HCT116 (cell line): ENCODE data around the gene HPD.

Experiments used
- CEBPB ChIP-seq: IDR thresholded peaks from 2 replicates; pipeline ENCODE4 v1.6.1; 2012; ENCODE audit warnings: low read depth
- POLR2A ChIP-seq: IDR thresholded peaks from 2 replicates; pipeline ENCODE4 v1.7.0; 2011; ENCODE audit warnings: borderline replicate concordance; ENCODE audit not compliant: insufficient read depth, insufficient read length; ENCODE audit errors: extremely low read depth
- SP1 ChIP-seq: IDR thresholded peaks from 2 replicates; pipeline ENCODE4 v1.6.1; 2012; ENCODE audit warnings: low read depth
- YY1 ChIP-seq: IDR thresholded peaks from 2 replicates; pipeline ENCODE4 v1.6.1; 2011; ENCODE audit warnings: low read length, low read depth, moderate library complexity, mild to moderate bottlenecking; ENCODE audit not compliant: insufficient replicate concordance; ENCODE audit errors: extremely low read depth
- ZNF274 ChIP-seq: fragments of 200-500 bp; sonication (Bioruptor generic); IDR thresholded peaks from 2 replicates; pipeline ENCODE4 v1.6.1; 2014; ENCODE audit warnings: mild to moderate bottlenecking, low read depth, low read length, inconsistent platforms
- TF ChIP-seq, protein P1 (sequence below), 3 experiments: fragments of 200-600 bp in 1 of 3; sonication (generic) in 1 of 3; IDR thresholded peaks in 2 of 3; conservative IDR thresholded peaks in 1 of 3; 2 replicates each; pipeline ENCODE4 v1.5.1; 2012 to 2017; ENCODE audit warnings: low read depth in 2 of 3, low read length in 2 of 3, antibody characterized with exemption in 1 of 3, borderline replicate concordance in 1 of 3, control low read depth in 1 of 3, mild to moderate bottlenecking in 1 of 3, mixed read lengths in 1 of 3, mixed run types in 1 of 3, moderate library complexity in 1 of 3; ENCODE audit not compliant: insufficient read depth in 1 of 3
- TF ChIP-seq, protein P2 (sequence below): IDR thresholded peaks from 2 replicates; pipeline ENCODE4 v1.6.1; 2012
- TF ChIP-seq, protein P3 (sequence below): IDR thresholded peaks from 2 replicates; pipeline ENCODE4 v1.6.1; 2011; ENCODE audit warnings: mild to moderate bottlenecking, low read length, moderate library complexity; ENCODE audit not compliant: insufficient replicate concordance; ENCODE audit errors: extremely low read depth

DNA sequence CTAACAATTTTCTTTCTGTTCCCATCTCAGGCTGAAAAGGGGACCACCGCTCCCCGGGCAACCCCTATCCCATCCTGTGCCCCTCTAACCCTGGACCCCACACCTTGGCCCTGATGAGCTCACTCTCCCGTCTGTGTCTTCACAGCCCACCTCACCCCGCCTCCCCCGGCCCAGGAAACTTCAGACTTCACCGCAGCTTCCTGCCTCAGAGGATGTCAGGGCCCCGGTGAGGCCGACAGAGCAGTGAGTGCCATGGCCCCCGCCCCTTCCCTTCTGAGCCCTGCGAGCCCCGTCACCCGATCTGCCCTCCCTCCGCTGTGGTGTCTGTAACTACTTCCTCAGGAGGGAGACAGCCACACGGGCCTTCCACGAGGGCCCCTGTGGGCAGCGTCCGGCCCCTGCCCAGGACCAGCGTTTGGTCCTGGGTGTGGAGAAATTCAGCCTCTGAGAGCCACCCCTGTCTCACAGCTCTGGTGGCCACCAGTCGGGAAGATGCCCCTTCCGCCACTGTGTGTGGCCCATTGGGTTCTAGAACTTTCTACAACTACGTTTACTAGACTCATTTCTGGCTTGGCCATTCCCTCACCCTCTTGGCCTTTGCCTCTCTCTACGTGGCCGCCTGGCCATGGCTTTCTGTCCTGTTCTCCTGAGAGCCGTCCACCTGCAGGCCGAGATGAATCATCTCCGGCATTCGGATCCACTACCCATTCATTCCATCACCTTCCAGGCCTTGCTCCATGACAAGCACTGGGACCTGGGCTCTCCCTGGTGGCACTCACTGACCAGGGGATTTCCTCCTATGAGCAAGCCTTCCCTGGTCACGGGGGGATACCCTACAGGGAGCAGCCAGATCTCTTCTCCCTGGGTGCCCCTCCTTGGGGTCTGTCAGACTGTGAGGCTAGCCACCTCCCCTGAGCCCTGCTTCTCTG, 68.6 kb downstream of the HPD start:
- TF ChIP-seq SP1 (no peak), ZNF274 (no peak), YY1 (no peak), CEBPB (no peak), POLR2A (no peak)
- TF ChIP-seq, protein P1, sequence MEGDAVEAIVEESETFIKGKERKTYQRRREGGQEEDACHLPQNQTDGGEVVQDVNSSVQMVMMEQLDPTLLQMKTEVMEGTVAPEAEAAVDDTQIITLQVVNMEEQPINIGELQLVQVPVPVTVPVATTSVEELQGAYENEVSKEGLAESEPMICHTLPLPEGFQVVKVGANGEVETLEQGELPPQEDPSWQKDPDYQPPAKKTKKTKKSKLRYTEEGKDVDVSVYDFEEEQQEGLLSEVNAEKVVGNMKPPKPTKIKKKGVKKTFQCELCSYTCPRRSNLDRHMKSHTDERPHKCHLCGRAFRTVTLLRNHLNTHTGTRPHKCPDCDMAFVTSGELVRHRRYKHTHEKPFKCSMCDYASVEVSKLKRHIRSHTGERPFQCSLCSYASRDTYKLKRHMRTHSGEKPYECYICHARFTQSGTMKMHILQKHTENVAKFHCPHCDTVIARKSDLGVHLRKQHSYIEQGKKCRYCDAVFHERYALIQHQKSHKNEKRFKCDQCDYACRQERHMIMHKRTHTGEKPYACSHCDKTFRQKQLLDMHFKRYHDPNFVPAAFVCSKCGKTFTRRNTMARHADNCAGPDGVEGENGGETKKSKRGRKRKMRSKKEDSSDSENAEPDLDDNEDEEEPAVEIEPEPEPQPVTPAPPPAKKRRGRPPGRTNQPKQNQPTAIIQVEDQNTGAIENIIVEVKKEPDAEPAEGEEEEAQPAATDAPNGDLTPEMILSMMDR (IDR thresholded peaks at IDR 0.05 in 2 of 3, conservative IDR thresholded peaks at IDR 0.05 in 1 of 3; ENCODE audit: borderline replicate concordance in 1 of 3, insufficient read depth in 1 of 3, low read depth in 2 of 3, low read length in 2 of 3) = no peak
- TF ChIP-seq, protein P2, sequence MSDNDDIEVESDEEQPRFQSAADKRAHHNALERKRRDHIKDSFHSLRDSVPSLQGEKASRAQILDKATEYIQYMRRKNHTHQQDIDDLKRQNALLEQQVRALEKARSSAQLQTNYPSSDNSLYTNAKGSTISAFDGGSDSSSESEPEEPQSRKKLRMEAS = no peak
- TF ChIP-seq, protein P3, sequence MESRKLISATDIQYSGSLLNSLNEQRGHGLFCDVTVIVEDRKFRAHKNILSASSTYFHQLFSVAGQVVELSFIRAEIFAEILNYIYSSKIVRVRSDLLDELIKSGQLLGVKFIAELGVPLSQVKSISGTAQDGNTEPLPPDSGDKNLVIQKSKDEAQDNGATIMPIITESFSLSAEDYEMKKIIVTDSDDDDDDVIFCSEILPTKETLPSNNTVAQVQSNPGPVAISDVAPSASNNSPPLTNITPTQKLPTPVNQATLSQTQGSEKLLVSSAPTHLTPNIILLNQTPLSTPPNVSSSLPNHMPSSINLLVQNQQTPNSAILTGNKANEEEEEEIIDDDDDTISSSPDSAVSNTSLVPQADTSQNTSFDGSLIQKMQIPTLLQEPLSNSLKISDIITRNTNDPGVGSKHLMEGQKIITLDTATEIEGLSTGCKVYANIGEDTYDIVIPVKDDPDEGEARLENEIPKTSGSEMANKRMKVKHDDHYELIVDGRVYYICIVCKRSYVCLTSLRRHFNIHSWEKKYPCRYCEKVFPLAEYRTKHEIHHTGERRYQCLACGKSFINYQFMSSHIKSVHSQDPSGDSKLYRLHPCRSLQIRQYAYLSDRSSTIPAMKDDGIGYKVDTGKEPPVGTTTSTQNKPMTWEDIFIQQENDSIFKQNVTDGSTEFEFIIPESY = no peak
